CD4-positive, alpha-beta T cell (primary cell): ENCODE measurements around the gene CACNA2D1. TPM values are rescaled to one million over a fixed set of nuclear protein-coding genes. Genes with fewer than 3 reads are reported as not detected.
"Not testable (repeated sequence)": the region's sequence is repeated elsewhere in the genome, so short reads cannot be mapped to it uniquely, and the experiment has no call there.

Experiments
- ATAC-seq: fragments of 200-7000 bp; cut with Tn5 transposase; one replicate; pipeline ENCODE4 v1.10.0; 2022; ENCODE audit warnings: mild to moderate bottlenecking; ENCODE audit not compliant: poor library complexity
- CTCF ChIA-PET: fragments of 350-600 bp; sonication (Branson Sonifier 250); formaldehyde crosslinking; loops from one replicate; lab custom pipeline; 2021; ENCODE audit warnings: antibody characterized with exemption, inconsistent platforms; lab: Charles Lee
- POLR2A ChIA-PET: fragments of 350-600 bp; sonication (Branson Sonifier 250); formaldehyde crosslinking; loops from one replicate; lab custom pipeline; 2021; ENCODE audit warnings: antibody characterized with exemption, inconsistent platforms; lab: Charles Lee
- DNase-seq, 14 experiments: peaks; one replicate each; pipeline ENCODE4 v3.0.0-alpha.2; 2013 to 2020; ENCODE audit warnings: mixed read lengths in 2 of 14
- H3K27ac ChIP-seq, 2 donors: one replicate each; pipeline versions ENCODE4 v1.5.1 to v1.7.0; 2013; ENCODE audit warnings: low read length in 2 of 2, low read depth in 1 of 2, mild to moderate bottlenecking in 1 of 2
- H3K27me3 ChIP-seq, 2 experiments: 1 replicate in 1 of 2; 2 replicates in 1 of 2; pipeline versions ENCODE4 v1.6.1 to v1.7.0; 2013; ENCODE audit warnings: low read length in 2 of 2, control low read depth in 1 of 2, mild to moderate bottlenecking in 1 of 2, moderate library complexity in 1 of 2; ENCODE audit not compliant: insufficient read depth in 2 of 2, control insufficient read depth in 1 of 2
- H3K36me3 ChIP-seq: one replicate; pipeline ENCODE4 v1.6.1; 2013; ENCODE audit warnings: low read length, control low read depth; ENCODE audit not compliant: insufficient read depth
- H3K4me1 ChIP-seq: one replicate; pipeline ENCODE4 v1.6.1; 2013; ENCODE audit warnings: low read length, control low read depth; ENCODE audit not compliant: insufficient read depth
- H3K4me3 ChIP-seq: one replicate; pipeline ENCODE4 v1.5.1; 2013; ENCODE audit warnings: mild to moderate bottlenecking, low read length, moderate library complexity
- H3K9me3 ChIP-seq, 2 experiments: 1 replicate in 1 of 2; 2 replicates in 1 of 2; pipeline versions ENCODE4 v1.6.1 to v1.7.0; 2013; ENCODE audit warnings: low read length in 2 of 2, mild to moderate bottlenecking in 2 of 2, control low read depth in 1 of 2, moderate library complexity in 1 of 2; ENCODE audit not compliant: control insufficient read depth in 1 of 2, insufficient read depth in 1 of 2
- H3K27ac Mint-ChIP-seq: one replicate; pipeline ENCODE4 v1.8.0; 2020; ENCODE audit warnings: mixed read lengths
- H3K27me3 Mint-ChIP-seq: one replicate; pipeline ENCODE4 v1.8.0; 2021; ENCODE audit warnings: mixed read lengths
- H3K36me3 Mint-ChIP-seq: one replicate; pipeline ENCODE4 v1.8.0; 2021; ENCODE audit warnings: low read depth, mixed read lengths
- H3K4me1 Mint-ChIP-seq: one replicate; pipeline ENCODE4 v1.8.0; 2021; ENCODE audit warnings: low read depth, mixed read lengths
- H3K4me3 Mint-ChIP-seq: one replicate; pipeline ENCODE4 v1.8.0; 2020; ENCODE audit warnings: mild to moderate bottlenecking, mixed read lengths
- H3K9me3 Mint-ChIP-seq: one replicate; pipeline ENCODE4 v1.8.0; 2020; ENCODE audit warnings: mixed read lengths
- CTCF ChIP-seq: fragments of 200-600 bp; IDR thresholded peaks from one replicate; pipeline ENCODE4 v1.8.0; 2022; ENCODE audit warnings: antibody characterized with exemption, mild to moderate bottlenecking
- intact Hi-C, 2 experiments: fragments of 100-400 bp; cut with DNase I in 1 of 2; cut with micrococcal nuclease in 1 of 2; formaldehyde crosslinking; loops; one replicate each; pipeline versions ENCODE4 v1.15.1 to v1.9.0; 2023 to 2025; cut with DNase I, micrococcal nuclease
- total RNA-seq, 174 experiments: library from RNA in 2 of 174; stranded (reverse) in 2 of 174; gene quantifications; one replicate each; pipeline ENCODE4 v1.2.3 and lab custom pipeline; 2021 to 2026

The CACNA2D1 gene
- total RNA-seq, 2 experiments from 2014 or later: not detected

- ATAC-seq (no peak), DNase-seq (no peak)
- Mint-ChIP-seq H3K4me3 (no peak overlapping the region), H3K27me3 (no peaks in the 10 kb centered on the region), H3K4me1 (no peaks in the 10 kb centered on the region), H3K9me3 (peaks cover 5% of the 10 kb centered on the region), H3K36me3 (no peaks in the 10 kb centered on the region), H3K27ac (no peak overlapping the region)
- Histone ChIP-seq H3K9me3 (peaks cover 0 to 10% of the 10 kb centered on the region in 2 experiments), H3K27me3 (no peaks in the 10 kb centered on the region), H3K36me3 (no peaks in the 10 kb centered on the region), H3K4me3 (no peak overlapping the region), H3K27ac (no peak overlapping the region), H3K4me1 (no peaks in the 10 kb centered on the region)
- CTCF ChIA-PET: no interaction called here
- no peak for TF ChIP-seq CTCF
- intact Hi-C loops: no loop called here
- POLR2A ChIA-PET: no interaction called here
Measured at GRCh38 chr7:82433507-82433906, 10.1 kb downstream of the CACNA2D1 start.

- DNase-seq, H3K27me3 Mint-ChIP-seq, H3K27me3 ChIP-seq, H3K9me3 Mint-ChIP-seq, H3K4me1 Mint-ChIP-seq, intact Hi-C loops, CTCF ChIA-PET, H3K36me3 ChIP-seq, H3K27ac ChIP-seq, POLR2A ChIA-PET, H3K4me3 Mint-ChIP-seq, H3K9me3 ChIP-seq, ATAC-seq, H3K36me3 Mint-ChIP-seq, H3K4me1 ChIP-seq, H3K4me3 ChIP-seq, H3K27ac Mint-ChIP-seq: not testable (repeated sequence)
Measured at GRCh38 chr7:82432743-82433142, 10.8 kb downstream of the CACNA2D1 start.

- no peak for DNase-seq
- Mint-ChIP-seq H3K4me3 (no peak overlapping the region), H3K36me3 (no peaks in the 10 kb centered on the region), H3K27ac (no peak overlapping the region), H3K9me3 (peaks cover 5% of the 10 kb centered on the region), H3K4me1 (no peaks in the 10 kb centered on the region), H3K27me3 (no peaks in the 10 kb centered on the region)
- no peak for TF ChIP-seq CTCF
- ATAC-seq: no peak
- intact Hi-C loops: no loop called here
- ChIA-PET POLR2A (no interaction called here), CTCF (no interaction called here)
- Histone ChIP-seq H3K27me3 (no peaks in the 10 kb centered on the region), H3K4me1 (no peaks in the 10 kb centered on the region), H3K36me3 (no peaks in the 10 kb centered on the region), H3K4me3 (no peak overlapping the region), H3K27ac (no peak overlapping the region), H3K9me3 (peaks cover 0 to 12% of the 10 kb centered on the region in 2 experiments)
Measured at GRCh38 chr7:82430500-82431465, 12.8 kb downstream of the CACNA2D1 start.
